GM23248 (cell line): ENCODE measurements around the gene RAD51B.

Source experiments
- EZH2 ChIP-seq: fragments of 200-600 bp; sonication (generic); IDR thresholded peaks from 2 replicates; pipeline ENCODE4 v1.6.1; 2018; ENCODE audit warnings: antibody characterized with exemption, mild to moderate bottlenecking; ENCODE audit not compliant: insufficient read depth, poor library complexity, severe bottlenecking
- EZH2phosphoT487 ChIP-seq: fragments of 200-600 bp; sonication (generic); IDR thresholded peaks from 2 replicates; pipeline ENCODE4 v1.6.1; 2018; ENCODE audit warnings: antibody characterized with exemption, moderate library complexity, mild to moderate bottlenecking, low read depth; ENCODE audit not compliant: insufficient read depth

DNA sequence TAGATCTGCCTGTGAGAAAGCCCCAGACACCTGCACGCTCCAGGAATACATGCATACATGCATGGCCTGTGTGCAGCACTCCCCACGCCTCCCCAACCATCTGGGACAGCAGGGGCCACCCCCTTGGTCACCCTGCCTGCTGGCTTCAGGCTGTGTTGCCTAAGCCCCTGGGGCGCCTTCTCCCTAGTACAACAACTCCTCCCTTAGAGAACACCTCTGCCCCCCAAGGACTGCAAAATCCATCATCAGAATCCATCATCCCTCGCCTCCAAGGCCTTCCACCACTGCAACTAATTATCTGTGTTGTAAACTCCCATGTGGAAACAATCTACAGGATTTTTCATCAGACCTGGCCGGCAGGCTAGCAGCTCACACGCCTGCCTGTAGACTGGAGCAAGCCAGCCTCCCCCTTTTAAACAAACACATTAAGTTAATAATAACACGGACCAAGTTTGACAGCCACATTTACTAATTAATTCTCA is 936.5 kb downstream of the RAD51B start:
- TF ChIP-seq EZH2 (no peak), EZH2phosphoT487 (no peak)
